HEK293T (cell line): Measurements from ENCODE around the gene GRID1.

Experiments used
- FOXA1 ChIP-seq: fragments of 450-650 bp; IDR thresholded peaks from 2 replicates; pipeline ENCODE4 v1.6.1; 2016; ENCODE audit warnings: mild to moderate bottlenecking
- FOXK2 ChIP-seq: fragments of 450-650 bp; IDR thresholded peaks from 2 replicates; pipeline ENCODE4 v1.6.1; 2016; ENCODE audit warnings: mild to moderate bottlenecking
- FOXM1 ChIP-seq: fragments of 450-650 bp; IDR thresholded peaks from 2 replicates; pipeline ENCODE4 v1.6.1; 2017; ENCODE audit warnings: mild to moderate bottlenecking, borderline replicate concordance
- L3MBTL2 ChIP-seq: fragments of 450-650 bp; conservative IDR thresholded peaks from 2 replicates; pipeline ENCODE4 v1.6.1; 2016; ENCODE audit warnings: mild to moderate bottlenecking
- SP1 ChIP-seq: fragments of 450-650 bp; IDR thresholded peaks from 2 replicates; pipeline ENCODE4 v1.6.1; 2017
- TARDBP ChIP-seq: fragments of 450-650 bp; IDR thresholded peaks from 2 replicates; pipeline ENCODE4 v1.6.1; 2016

- TF ChIP-seq TARDBP (no peak), FOXA1 (no peak), SP1 (no peak), FOXK2 (no peak), L3MBTL2 (no peak), FOXM1 (no peak)
These were observed 12.8 kb downstream of the GRID1 start for GRCh38 chr10:86353506-86354485.
